CD14-positive monocyte (primary cell): ENCODE data around the gene GPR137B. TPM values are rescaled to one million over a fixed set of nuclear protein-coding genes. Genes with fewer than 3 reads are reported as not detected.

Source experiments
- DNase-seq, 3 donors: peaks; one replicate each; pipeline ENCODE4 v3.0.0-alpha.2; 2011 to 2022
- H2AFZ ChIP-seq: 2 replicates; pipeline ENCODE4 v1.6.0; 2012; ENCODE audit warnings: mild to moderate bottlenecking, low read depth, low read length, inconsistent platforms; ENCODE audit not compliant: insufficient read depth, poor library complexity, severe bottlenecking
- H3K27ac ChIP-seq, 2 donors: 1 replicate in 1 of 2; 2 replicates in 1 of 2; pipeline ENCODE4 v1.5.1; 2012 to 2013; ENCODE audit warnings: low read length in 2 of 2, control low read depth in 1 of 2, inconsistent platforms in 1 of 2, low read depth in 1 of 2, mild to moderate bottlenecking in 1 of 2
- H3K27me3 ChIP-seq, 2 donors: one replicate each; pipeline versions ENCODE4 v1.6.0 to v1.6.1; 2011 to 2013; ENCODE audit warnings: low read length in 2 of 2; ENCODE audit not compliant: control insufficient read depth in 2 of 2, insufficient read depth in 2 of 2
- H3K36me3 ChIP-seq, 2 donors: replicated peaks in 1 of 2; 1 replicate in 1 of 2; 2 replicates in 1 of 2; pipeline versions ENCODE4 v1.5.1 to v1.6.1; 2012 to 2013; ENCODE audit warnings: low read length in 2 of 2, control low read depth in 1 of 2, inconsistent platforms in 1 of 2, mild to moderate bottlenecking in 1 of 2; ENCODE audit not compliant: insufficient read depth in 2 of 2, control insufficient read depth in 1 of 2
- H3K4me1 ChIP-seq, 2 donors: 1 replicate in 1 of 2; 2 replicates in 1 of 2; pipeline versions ENCODE4 v1.5.1 to v1.6.1; 2012 to 2013; ENCODE audit warnings: low read length in 2 of 2, control low read depth in 1 of 2, inconsistent platforms in 1 of 2, mild to moderate bottlenecking in 1 of 2, moderate library complexity in 1 of 2; ENCODE audit not compliant: insufficient read depth in 2 of 2, control insufficient read depth in 1 of 2
- H3K4me2 ChIP-seq: replicated peaks from 2 replicates; pipeline ENCODE3; 2012; ENCODE audit warnings: low read length, moderate library complexity, mild to moderate bottlenecking; ENCODE audit not compliant: poor library complexity, severe bottlenecking; ENCODE audit errors: extremely low read depth
- H3K4me3 ChIP-seq, 3 experiments: fragments of 200-600 bp in 1 of 3; sonication (generic) in 1 of 3; replicated peaks in 1 of 3; 1 replicate in 2 of 3; 2 replicates in 1 of 3; pipeline ENCODE4 v1.5.1; 2011 to 2013; ENCODE audit warnings: low read length in 3 of 3, mild to moderate bottlenecking in 3 of 3, control low read depth in 2 of 3, low read depth in 2 of 3, inconsistent platforms in 1 of 3, moderate library complexity in 1 of 3
- H3K79me2 ChIP-seq: 2 replicates; pipeline ENCODE4 v1.6.0; 2012; ENCODE audit warnings: mild to moderate bottlenecking, control low read depth, inconsistent platforms, low read length, moderate library complexity; ENCODE audit not compliant: insufficient read depth
- H3K9ac ChIP-seq: 2 replicates; pipeline ENCODE4 v1.6.0; 2017; ENCODE audit warnings: low read length, mild to moderate bottlenecking; ENCODE audit not compliant: insufficient read depth, poor library complexity, severe bottlenecking
- H3K9me3 ChIP-seq, 2 donors: replicated peaks in 1 of 2; 1 replicate in 1 of 2; 2 replicates in 1 of 2; pipeline versions ENCODE4 v1.5.1 to v1.6.1; 2012 to 2013; ENCODE audit warnings: low read length in 2 of 2, control low read depth in 1 of 2; ENCODE audit not compliant: control insufficient read depth in 1 of 2, insufficient read depth in 1 of 2
- H4K20me1 ChIP-seq: 2 replicates; pipeline ENCODE4 v1.6.0; 2012; ENCODE audit warnings: mild to moderate bottlenecking, low read length, control low read depth, moderate library complexity; ENCODE audit not compliant: insufficient read depth
- H3K27ac Mint-ChIP-seq, 7 donors: one replicate each; pipeline ENCODE4 v1.8.0; 2020; ENCODE audit warnings: mild to moderate bottlenecking in 7 of 7, mixed read lengths in 7 of 7, moderate library complexity in 6 of 7, inconsistent platforms in 2 of 7
- H3K27me3 Mint-ChIP-seq, 3 donors: one replicate each; pipeline ENCODE4 v1.8.0; 2021 to 2022; ENCODE audit warnings: low read depth in 3 of 3, mild to moderate bottlenecking in 3 of 3, mixed read lengths in 3 of 3, moderate library complexity in 3 of 3, inconsistent platforms in 1 of 3
- H3K36me3 Mint-ChIP-seq, 2 donors: one replicate each; pipeline ENCODE4 v1.8.0; 2020; ENCODE audit warnings: mixed read lengths in 2 of 2, inconsistent platforms in 1 of 2, mild to moderate bottlenecking in 1 of 2
- H3K4me1 Mint-ChIP-seq: one replicate; pipeline ENCODE4 v1.8.0; 2020; ENCODE audit warnings: mild to moderate bottlenecking, mixed read lengths
- H3K4me3 Mint-ChIP-seq, 2 donors: one replicate each; pipeline ENCODE4 v1.8.0; 2020; ENCODE audit warnings: mild to moderate bottlenecking in 2 of 2, mixed read lengths in 2 of 2, moderate library complexity in 1 of 2
- H3K9me3 Mint-ChIP-seq, 7 donors: one replicate each; pipeline ENCODE4 v1.8.0; 2020 to 2022; ENCODE audit warnings: mixed read lengths in 7 of 7, mild to moderate bottlenecking in 6 of 7, moderate library complexity in 6 of 7, inconsistent platforms in 2 of 7
- CTCF ChIP-seq: fragments of 200-600 bp; IDR thresholded peaks from one replicate; pipeline ENCODE4 v1.8.0; 2022; ENCODE audit warnings: antibody characterized with exemption, mild to moderate bottlenecking
- WGBS: methylation state at CpG from one replicate; pipeline ENCODE4 v1.1.5; 2013; ENCODE audit warnings: missing lambda C conversion rate; ENCODE audit not compliant: insufficient coverage; 5-methylcytosine and 5-hydroxymethylcytosine counted together
- intact Hi-C, 2 donors: fragments of 100-400 bp; cut with micrococcal nuclease; formaldehyde crosslinking; loops; one replicate each; pipeline versions ENCODE4 v1.15.0 to v1.15.1; 2023
- polyA plus RNA-seq, 3 donors: library from polyadenylated mRNA; depleted of rRNA in 1 of 3; unstranded in 2 of 3; stranded (reverse) in 1 of 3; fragments of 300-500 nt in 2 of 3; fragments of >200 nt in 1 of 3; fragmentation: Illumina TruSeq in 2 of 3; gene quantifications; 1 replicate in 2 of 3; 2 replicates in 1 of 3; pipeline ENCODE4 v1.2.3, GENCODE V29; 2012 to 2021

Gene GPR137B
- polyA plus RNA-seq, 3 donors, result 7.5 to 10.8 (median 8.7) TPM

GRCh38 chr1:236165238-236165981 is 23.1 kb downstream of the GPR137B start:
- no peak overlapping the region for H3K27ac Mint-ChIP-seq
- Histone ChIP-seq H3K4me3 (no peak overlapping the region), H3K79me2 (no peaks in the 10 kb centered on the region), H2AFZ (no peak overlapping the region), H3K27me3 (no peaks in the 10 kb centered on the region), H3K36me3 (no peaks in the 10 kb centered on the region), H4K20me1 (peaks cover 32% of the 10 kb centered on the region), H3K9ac (no peak overlapping the region), H3K4me2 (no peak overlapping the region), H3K4me1 (peaks cover 5 to 9% of the 10 kb centered on the region in 2 donors), H3K9me3 (peaks cover 18 to 19% of the 10 kb centered on the region in 2 donors), H3K27ac (no peak overlapping the region)
- peaks cover 16% of the 10 kb centered on the region for H3K4me1 Mint-ChIP-seq
- DNase-seq, result no peak
- H3K4me3 Mint-ChIP-seq, result no peak overlapping the region
- 94% methylated on average over 6 of the region's 10 CpGs for WGBS
- peaks cover 25 to 36% of the 10 kb centered on the region in 2 donors for H3K36me3 Mint-ChIP-seq
- peaks cover 21 to 31% (median 26%) of the 10 kb centered on the region in 7 donors for H3K9me3 Mint-ChIP-seq
- no peak for TF ChIP-seq CTCF
- peaks cover 0 to 3% (median 2%) of the 10 kb centered on the region in 3 donors for H3K27me3 Mint-ChIP-seq
- intact Hi-C loops, result no loop called here

- no peak overlapping the region for H3K4me3 Mint-ChIP-seq
- no peaks in the 10 kb centered on the region for H3K27me3 ChIP-seq
- no peak overlapping the region for H3K9ac ChIP-seq
- H3K4me2 ChIP-seq, result no peak overlapping the region
- peaks cover 15 to 16% of the 10 kb centered on the region in 2 donors for H3K9me3 ChIP-seq
- intact Hi-C loops, result no loop called here
- peaks cover 0 to 3% (median 2%) of the 10 kb centered on the region in 3 donors for H3K27me3 Mint-ChIP-seq
- peaks cover 0 to 2% of the 10 kb centered on the region in 2 donors for H3K36me3 ChIP-seq
- WGBS, result no CpG with 5 or more reads among the region's 6 CpGs
- H3K79me2 ChIP-seq, result no peaks in the 10 kb centered on the region
- H3K4me1 ChIP-seq, result peaks cover 4 to 6% of the 10 kb centered on the region in 2 donors
- no peak overlapping the region for H3K4me3 ChIP-seq
- no peak overlapping the region for H3K27ac ChIP-seq
- DNase-seq, result no peak
- H3K36me3 Mint-ChIP-seq, result peaks cover 22 to 36% of the 10 kb centered on the region in 2 donors
- no peak overlapping the region for H3K27ac Mint-ChIP-seq
- H3K4me1 Mint-ChIP-seq, result peaks cover 12% of the 10 kb centered on the region
- TF ChIP-seq CTCF, result no peak
- peaks cover 29% of the 10 kb centered on the region for H4K20me1 ChIP-seq
- H2AFZ ChIP-seq, result no peak overlapping the region
- H3K9me3 Mint-ChIP-seq, result peaks cover 16 to 28% (median 24%) of the 10 kb centered on the region in 7 donors
Observed at GRCh38 chr1:236166041-236166440, 23.7 kb downstream of the GPR137B start.
